Umbilical cord (tissue), 2 donors: ENCODE measurements around the gene HEG1. TPM values are rescaled to one million over a fixed set of nuclear protein-coding genes. Genes with fewer than 3 reads are reported as not detected.

Experiments used
- DNase-seq: peaks from one replicate; pipeline ENCODE4 v3.0.0-alpha.2; 2015; ENCODE audit warnings: low spot score
- total RNA-seq: library from RNA; depleted of rRNA; stranded (reverse); fragments of >200 nt; gene quantifications from one replicate; pipeline ENCODE4 v1.2.3, GENCODE V29; 2014; ENCODE audit warnings: low replicate concordance; ENCODE audit not compliant: insufficient read depth

The HEG1 gene
- total RNA-seq, 1 donor from 2014 or later: 33.9 TPM

DNA sequence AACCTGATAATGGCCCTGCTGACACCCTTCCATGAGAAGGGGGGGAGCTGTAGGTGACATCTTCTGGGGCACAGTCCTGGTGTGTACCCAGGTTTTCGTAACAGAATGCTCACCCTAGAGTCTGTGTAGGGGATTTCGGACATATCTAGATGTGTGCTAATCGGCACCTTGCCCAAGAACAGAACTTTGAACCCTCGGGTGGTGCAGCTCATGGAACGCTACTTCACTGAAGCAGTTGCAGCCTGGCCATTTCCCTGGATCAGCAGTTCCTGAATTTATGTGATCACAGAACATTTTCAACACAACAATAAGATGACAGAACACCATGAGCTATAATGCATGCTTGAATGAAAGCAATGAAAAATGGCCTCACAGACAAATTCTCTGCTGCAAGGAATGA lies 63.8 kb downstream of the HEG1 start:
- DNase-seq: no peak

GRCh38 chr3:124986192-124987143 lies 69.3 kb downstream of the HEG1 start:
- peak; percentile 35 for DNase-seq

- DNase-seq: peak; percentile 80
These were observed 70.4 kb downstream of the HEG1 start for GRCh38 chr3:124985349-124985748.

DNA sequence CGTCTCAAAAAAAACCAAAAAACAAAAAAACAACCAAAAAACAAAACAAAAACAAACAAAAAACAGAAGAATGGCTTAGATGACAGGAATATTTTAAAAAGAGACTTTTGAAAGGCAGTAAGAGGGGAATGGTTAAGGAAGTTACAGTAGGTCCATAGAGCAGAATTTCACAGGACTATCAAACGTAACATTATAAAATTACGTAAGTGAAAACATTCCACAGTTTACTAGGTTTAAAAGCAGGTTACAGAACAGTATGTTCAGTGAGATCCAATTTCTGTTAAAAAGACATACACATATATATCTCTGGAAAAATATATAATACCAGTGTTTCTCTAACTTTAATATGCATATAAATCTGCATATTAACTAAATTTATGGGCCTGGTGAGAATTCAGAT lies 71.0 kb downstream of the HEG1 start:
- DNase-seq: no peak

DNA sequence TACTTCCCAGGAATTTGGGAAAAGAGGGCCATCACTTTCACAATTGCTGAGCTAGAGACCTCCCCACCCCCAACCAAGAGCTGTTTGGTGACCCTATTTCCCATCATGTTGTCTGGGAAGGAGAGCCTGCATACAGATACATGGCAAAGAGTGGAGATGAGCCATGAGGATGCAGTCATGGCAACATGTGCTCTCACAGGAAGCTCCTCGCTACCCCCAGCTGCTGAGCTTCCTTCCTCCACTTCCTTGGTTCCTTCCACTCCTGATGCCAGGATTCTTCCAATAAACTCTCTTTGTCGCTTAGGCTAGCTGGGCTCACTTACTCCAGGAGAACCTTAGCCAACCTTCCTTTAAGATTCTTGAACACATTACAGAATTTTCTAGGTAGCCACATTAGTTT lies 72.9 kb downstream of the HEG1 start:
- DNase-seq: no peak

GRCh38 chr3:124981472-124981871 lies 74.3 kb downstream of the HEG1 start:
- DNase-seq: no peak

- no peak for DNase-seq
These were observed 77.2 kb downstream of the HEG1 start for GRCh38 chr3:124978627-124979026.

GRCh38 chr3:124976383-124976782 lies 79.4 kb downstream of the HEG1 start:
- no peak for DNase-seq

- no peak for DNase-seq
These were observed 81.1 kb downstream of the HEG1 start for GRCh38 chr3:124974691-124975090.

- no peak for DNase-seq
These were observed 82.5 kb downstream of the HEG1 start for GRCh38 chr3:124973290-124973689.

- no peak for DNase-seq
These were observed 83.3 kb downstream of the HEG1 start for GRCh38 chr3:124972457-124972856.

GRCh38 chr3:124969963-124970722 lies 85.7 kb downstream of the HEG1 start:
- no peak for DNase-seq

GRCh38 chr3:124969190-124969589 lies 86.6 kb downstream of the HEG1 start:
- DNase-seq: no peak

DNA sequence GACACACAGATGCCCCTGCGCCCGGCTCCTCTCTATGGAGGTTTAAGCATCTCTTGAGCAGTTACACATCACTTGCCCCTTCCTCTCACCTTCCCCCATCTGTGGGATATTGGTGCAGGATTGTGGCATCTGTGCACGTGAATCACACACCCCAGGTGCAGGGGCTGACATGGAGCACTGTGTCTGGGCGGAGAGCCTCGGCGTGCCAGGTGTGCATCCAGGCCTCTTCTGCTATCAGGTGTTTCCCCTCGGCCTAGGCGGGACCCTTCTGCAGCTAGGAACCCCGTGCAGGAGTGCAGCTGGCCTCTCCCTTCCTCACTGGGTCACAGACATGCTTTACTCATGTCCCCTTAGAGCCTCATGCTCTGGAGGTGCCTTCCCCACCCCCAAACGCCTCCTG lies 87.8 kb downstream of the HEG1 start:
- DNase-seq: no peak

DNA sequence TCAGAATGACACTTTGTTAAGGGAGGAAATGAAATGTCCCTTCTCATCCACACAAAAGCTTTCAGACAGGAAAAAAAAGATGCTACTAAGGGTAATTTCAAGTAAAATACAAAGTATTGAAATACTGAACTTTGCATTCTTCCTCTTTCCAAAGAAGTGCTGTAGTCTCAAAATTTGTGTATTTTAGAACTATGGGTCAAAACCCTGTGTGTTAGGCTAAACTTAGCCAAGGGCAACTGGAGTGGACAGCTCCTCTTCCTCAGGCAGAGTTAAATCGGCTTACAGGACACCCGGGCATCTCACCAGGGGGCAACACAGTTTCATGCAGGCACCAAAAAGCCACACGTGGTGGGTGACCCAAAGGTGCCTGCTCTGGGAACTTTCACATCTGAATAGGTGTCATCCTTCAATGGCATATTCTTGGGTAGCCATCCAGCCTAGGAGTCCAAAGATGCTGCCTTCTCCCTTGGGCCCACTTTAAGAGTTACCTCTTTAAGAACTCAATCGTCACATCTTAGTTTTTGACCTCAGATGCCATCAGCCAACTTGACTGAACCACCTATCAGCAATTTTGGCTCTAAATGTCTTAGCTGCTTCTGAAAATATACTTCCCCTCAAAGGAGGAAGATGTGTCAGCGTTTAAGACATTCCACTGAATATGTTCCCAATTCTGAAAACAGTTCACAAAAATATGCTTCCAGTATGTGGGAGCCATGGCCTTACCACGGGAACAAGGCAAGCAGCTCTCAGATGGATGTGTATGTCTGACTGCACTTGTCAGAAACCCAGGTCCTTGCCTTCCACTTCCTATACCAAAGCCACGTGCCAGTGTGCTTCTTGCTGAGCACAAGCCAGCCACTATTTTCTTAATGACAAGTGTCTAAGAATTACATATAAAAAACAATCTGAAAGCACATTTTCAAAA lies 89.0 kb downstream of the HEG1 start:
- DNase-seq: peak; percentile 8

GRCh38 chr3:124965413-124965812 lies 90.4 kb downstream of the HEG1 start:
- no peak for DNase-seq

- DNase-seq: no peak
These were observed 91.4 kb downstream of the HEG1 start for GRCh38 chr3:124964387-124964786.

- no peak for DNase-seq
These were observed 92.0 kb downstream of the HEG1 start for GRCh38 chr3:124963755-124964154.

DNA sequence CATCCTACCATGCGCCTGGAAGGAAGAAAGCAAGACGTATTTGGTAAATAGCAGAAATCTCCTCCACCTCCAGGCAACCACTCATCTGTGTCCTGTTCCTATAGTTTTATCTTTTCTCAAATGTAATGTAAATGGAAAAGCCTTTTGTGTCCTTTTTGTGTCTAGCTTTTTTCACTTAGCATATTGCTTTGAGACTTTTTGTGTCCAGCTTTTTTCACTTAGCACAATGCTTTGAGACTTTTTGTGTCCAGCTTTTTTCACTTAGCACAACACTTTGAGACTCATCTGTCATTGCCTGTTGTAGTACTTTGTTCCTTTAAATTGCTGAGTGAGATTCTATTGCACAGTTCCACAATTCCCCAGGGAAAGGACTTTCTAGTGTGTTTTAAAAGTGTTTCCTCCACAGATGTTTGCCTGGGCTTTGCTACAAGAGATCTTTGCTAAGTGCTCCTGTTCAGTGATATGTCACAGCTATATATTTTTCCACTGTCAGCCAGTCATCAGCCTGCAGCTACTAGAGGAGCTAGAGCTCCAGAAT lies 93.3 kb downstream of the HEG1 start:
- DNase-seq: no peak

- DNase-seq: no peak
These were observed 95.1 kb downstream of the HEG1 start for GRCh38 chr3:124960698-124961097.

GRCh38 chr3:124960105-124960504 lies 95.7 kb downstream of the HEG1 start:
- DNase-seq: peak; percentile 66
